ENCODE data around the gene IL2RA. TPM values are rescaled to one million over a fixed set of nuclear protein-coding genes. Genes with fewer than 3 reads are reported as not detected.
A peak's percentile ranks its signal among the peaks of the same experiment; 100 is the strongest.

The IL2RA gene
- total and polyA plus RNA-seq, 9 of the 15 experiments (the other 6 are each of a cell fraction or from before 2014, with no cell fraction given), result 0.95 TPM; not detected in 8

DNA sequence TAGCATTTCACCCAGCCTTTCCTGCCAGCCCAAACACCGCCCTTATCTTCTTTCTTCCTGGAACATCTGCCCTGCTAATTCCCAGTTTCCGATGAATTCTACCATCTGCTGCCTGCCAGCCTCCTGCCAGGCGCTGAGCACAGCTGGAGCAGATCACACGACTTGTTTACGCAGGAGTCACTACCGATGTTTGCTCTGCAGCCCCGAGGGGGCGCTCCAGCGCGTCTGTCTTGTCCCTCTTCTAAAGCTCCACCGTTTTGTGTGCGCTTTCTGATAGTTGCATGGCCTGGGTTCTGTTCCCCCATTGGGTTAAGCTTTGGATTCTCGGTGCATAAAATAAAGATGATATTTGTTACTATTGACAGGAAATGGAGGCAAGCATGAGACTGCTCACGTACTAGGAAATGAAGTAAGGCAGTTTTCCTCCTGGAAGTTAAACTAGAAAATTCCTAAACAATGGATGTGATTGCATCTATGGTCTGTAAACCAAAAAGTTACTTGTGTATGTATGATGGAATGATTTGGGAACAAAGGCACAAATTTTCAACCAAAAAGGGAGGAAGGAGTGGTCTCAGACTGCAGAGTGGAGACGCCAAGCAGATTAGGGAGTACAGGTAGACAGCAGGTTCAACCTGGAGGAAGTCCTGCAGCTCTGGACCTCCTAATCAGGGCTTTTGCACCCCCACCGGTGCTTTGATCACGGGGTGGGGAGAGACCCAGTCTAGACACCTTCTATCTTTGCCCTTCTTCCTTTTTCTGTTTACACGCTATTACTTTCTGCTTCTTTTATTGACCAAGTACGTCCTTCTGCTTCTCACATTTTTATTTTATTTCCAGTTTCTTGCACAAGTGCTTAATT lies 24.4 kb upstream of the IL2RA start (continued):
- TF ChIP-seq, protein P1, sequence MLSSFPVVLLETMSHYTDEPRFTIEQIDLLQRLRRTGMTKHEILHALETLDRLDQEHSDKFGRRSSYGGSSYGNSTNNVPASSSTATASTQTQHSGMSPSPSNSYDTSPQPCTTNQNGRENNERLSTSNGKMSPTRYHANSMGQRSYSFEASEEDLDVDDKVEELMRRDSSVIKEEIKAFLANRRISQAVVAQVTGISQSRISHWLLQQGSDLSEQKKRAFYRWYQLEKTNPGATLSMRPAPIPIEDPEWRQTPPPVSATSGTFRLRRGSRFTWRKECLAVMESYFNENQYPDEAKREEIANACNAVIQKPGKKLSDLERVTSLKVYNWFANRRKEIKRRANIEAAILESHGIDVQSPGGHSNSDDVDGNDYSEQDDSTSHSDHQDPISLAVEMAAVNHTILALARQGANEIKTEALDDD (IDR thresholded peaks at IDR 0.05), result peak; percentile 80
- TF ChIP-seq SIN3B (IDR thresholded peaks at IDR 0.05; ENCODE audit: low read depth) (no peak), ETV1 (tag; conservative IDR thresholded peaks at IDR 0.05; ENCODE audit: low read depth) (no peak), TEAD4 (IDR thresholded peaks at IDR 0.05; ENCODE audit: low read length) (0 out of 2 replicates have a peak, but pooled peaks have one; percentile 20), TEAD4 (CRISPR knock-in tag; IDR thresholded peaks at IDR 0.05; ENCODE audit: borderline replicate concordance) (no peak), CTBP1 (IDR thresholded peaks at IDR 0.05; ENCODE audit: borderline replicate concordance) (peak; percentile 64; the same call in 1 of the 2 replicates), CBFA2T2 (conservative IDR thresholded peaks at IDR 0.05) (no peak; the same call in 1 of the 2 replicates), ZNF24 (IDR thresholded peaks at IDR 0.05) (peak; percentile 23; the same call in 1 of the 2 replicates), NFE2 (IDR thresholded peaks at IDR 0.05; ENCODE audit: low read depth) (no peak), TAF15 (IDR thresholded peaks at IDR 0.05; ENCODE audit: low read depth, low read length) (no peak), U2AF2 (optimal IDR thresholded peaks at IDR 0.05; ENCODE audit: low read depth, low read length) (no peak), POU5F1 (IDR thresholded peaks at IDR 0.05; ENCODE audit: borderline replicate concordance, low read depth, low read length, partially characterized antibody) (no peak), SMC3 (conservative IDR thresholded peaks at IDR 0.05; ENCODE audit: insufficient read depth, low read depth, low read length) (peak; percentile 70), ELF4 (CRISPR knock-in tag; IDR thresholded peaks at IDR 0.05) (no peak)
- TF ChIP-seq, protein P2, sequence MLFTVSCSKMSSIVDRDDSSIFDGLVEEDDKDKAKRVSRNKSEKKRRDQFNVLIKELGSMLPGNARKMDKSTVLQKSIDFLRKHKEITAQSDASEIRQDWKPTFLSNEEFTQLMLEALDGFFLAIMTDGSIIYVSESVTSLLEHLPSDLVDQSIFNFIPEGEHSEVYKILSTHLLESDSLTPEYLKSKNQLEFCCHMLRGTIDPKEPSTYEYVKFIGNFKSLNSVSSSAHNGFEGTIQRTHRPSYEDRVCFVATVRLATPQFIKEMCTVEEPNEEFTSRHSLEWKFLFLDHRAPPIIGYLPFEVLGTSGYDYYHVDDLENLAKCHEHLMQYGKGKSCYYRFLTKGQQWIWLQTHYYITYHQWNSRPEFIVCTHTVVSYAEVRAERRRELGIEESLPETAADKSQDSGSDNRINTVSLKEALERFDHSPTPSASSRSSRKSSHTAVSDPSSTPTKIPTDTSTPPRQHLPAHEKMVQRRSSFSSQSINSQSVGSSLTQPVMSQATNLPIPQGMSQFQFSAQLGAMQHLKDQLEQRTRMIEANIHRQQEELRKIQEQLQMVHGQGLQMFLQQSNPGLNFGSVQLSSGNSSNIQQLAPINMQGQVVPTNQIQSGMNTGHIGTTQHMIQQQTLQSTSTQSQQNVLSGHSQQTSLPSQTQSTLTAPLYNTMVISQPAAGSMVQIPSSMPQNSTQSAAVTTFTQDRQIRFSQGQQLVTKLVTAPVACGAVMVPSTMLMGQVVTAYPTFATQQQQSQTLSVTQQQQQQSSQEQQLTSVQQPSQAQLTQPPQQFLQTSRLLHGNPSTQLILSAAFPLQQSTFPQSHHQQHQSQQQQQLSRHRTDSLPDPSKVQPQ (CRISPR knock-in tag; IDR thresholded peaks at IDR 0.05; ENCODE audit: borderline replicate concordance), result no peak
- TF ChIP-seq, protein P3, sequence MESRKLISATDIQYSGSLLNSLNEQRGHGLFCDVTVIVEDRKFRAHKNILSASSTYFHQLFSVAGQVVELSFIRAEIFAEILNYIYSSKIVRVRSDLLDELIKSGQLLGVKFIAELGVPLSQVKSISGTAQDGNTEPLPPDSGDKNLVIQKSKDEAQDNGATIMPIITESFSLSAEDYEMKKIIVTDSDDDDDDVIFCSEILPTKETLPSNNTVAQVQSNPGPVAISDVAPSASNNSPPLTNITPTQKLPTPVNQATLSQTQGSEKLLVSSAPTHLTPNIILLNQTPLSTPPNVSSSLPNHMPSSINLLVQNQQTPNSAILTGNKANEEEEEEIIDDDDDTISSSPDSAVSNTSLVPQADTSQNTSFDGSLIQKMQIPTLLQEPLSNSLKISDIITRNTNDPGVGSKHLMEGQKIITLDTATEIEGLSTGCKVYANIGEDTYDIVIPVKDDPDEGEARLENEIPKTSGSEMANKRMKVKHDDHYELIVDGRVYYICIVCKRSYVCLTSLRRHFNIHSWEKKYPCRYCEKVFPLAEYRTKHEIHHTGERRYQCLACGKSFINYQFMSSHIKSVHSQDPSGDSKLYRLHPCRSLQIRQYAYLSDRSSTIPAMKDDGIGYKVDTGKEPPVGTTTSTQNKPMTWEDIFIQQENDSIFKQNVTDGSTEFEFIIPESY (CRISPR knock-in tag; IDR thresholded peaks at IDR 0.05), result peak; percentile 59; the same call in 1 of the 2 replicates
